Suprapubic skin (tissue), 4 donors: ENCODE data around the gene HORMAD2.

Experiments
- CTCF ChIP-seq, 2 donors: fragments of 200-600 bp in 1 of 2; fragments of 450-650 bp in 1 of 2; sonication (generic) in 1 of 2; IDR thresholded peaks; one replicate each; pipeline ENCODE4 v1.5.1; 2016 to 2019; ENCODE audit warnings: antibody characterized with exemption in 2 of 2, mild to moderate bottlenecking in 1 of 2, moderate library complexity in 1 of 2
- EP300 ChIP-seq: sonication (generic); formaldehyde crosslinking; IDR thresholded peaks from one replicate; pipeline ENCODE4 v1.6.1; 2017; ENCODE audit warnings: antibody characterized with exemption
- POLR2A ChIP-seq, 2 donors: fragments of 450-650 bp; IDR thresholded peaks; one replicate each; pipeline ENCODE4 v1.6.1; 2017; ENCODE audit warnings: antibody characterized with exemption in 2 of 2, mild to moderate bottlenecking in 2 of 2, moderate library complexity in 2 of 2
- POLR2AphosphoS5 ChIP-seq, 3 donors: sonication (generic); formaldehyde crosslinking; IDR thresholded peaks; one replicate each; pipeline ENCODE4 v1.6.1; 2017; ENCODE audit warnings: antibody characterized with exemption in 3 of 3

GRCh38 chr22:30182815-30183214, 102.6 kb downstream of the HORMAD2 start:
- TF ChIP-seq CTCF (IDR thresholded peaks at IDR 0.05) (no peak), POLR2A (IDR thresholded peaks at IDR 0.05) (no peak), EP300 (no peak), POLR2AphosphoS5 (IDR thresholded peaks at IDR 0.05) (no peak)
